WTC11 (cell line): ENCODE data around the gene EIF4E.

Source experiments
- CREM ChIP-seq: sonication (generic); formaldehyde crosslinking; IDR thresholded peaks from 2 replicates; pipeline ENCODE4 v1.8.1; 2022; ENCODE audit warnings: mild to moderate bottlenecking, missing genetic modification reagents, moderate library complexity
- CTCF ChIP-seq: fragments of 200-600 bp; IDR thresholded peaks from 2 replicates; pipeline ENCODE4 v1.8.0; 2022; ENCODE audit warnings: antibody characterized with exemption
- E2F4 ChIP-seq: sonication (generic); formaldehyde crosslinking; IDR thresholded peaks from 2 replicates; pipeline ENCODE4 v1.8.1; 2022; ENCODE audit warnings: low read depth, mild to moderate bottlenecking, moderate library complexity, missing genetic modification reagents, borderline replicate concordance
- ELF4 ChIP-seq: sonication (generic); formaldehyde crosslinking; IDR thresholded peaks from 2 replicates; pipeline ENCODE4 v1.8.1; 2022; ENCODE audit warnings: low read depth, mild to moderate bottlenecking, moderate library complexity, missing genetic modification reagents
- ESRRA ChIP-seq: sonication (generic); formaldehyde crosslinking; IDR thresholded peaks from 2 replicates; pipeline ENCODE4 v1.8.1; 2022; ENCODE audit warnings: mild to moderate bottlenecking, missing genetic modification reagents, borderline replicate concordance
- MAX ChIP-seq: sonication (generic); formaldehyde crosslinking; IDR thresholded peaks from 2 replicates; pipeline ENCODE4 v1.8.0; 2022; ENCODE audit warnings: mild to moderate bottlenecking, missing genetic modification reagents
- TP53 ChIP-seq: sonication (generic); formaldehyde crosslinking; IDR thresholded peaks from 2 replicates; pipeline ENCODE4 v1.8.1; 2023; ENCODE audit warnings: mild to moderate bottlenecking, missing genetic modification reagents
- ZNF281 ChIP-seq: sonication (generic); formaldehyde crosslinking; IDR thresholded peaks from 2 replicates; pipeline ENCODE4 v1.8.0; 2023; ENCODE audit warnings: mild to moderate bottlenecking, missing genetic modification reagents
- ZNF416 ChIP-seq: fragments of 250-450 bp; sonication (Bioruptor Pico); IDR thresholded peaks from 2 replicates; pipeline ENCODE4 v1.9.0; 2021; ENCODE audit warnings: mild to moderate bottlenecking, inconsistent platforms
- TF ChIP-seq, protein P1 (sequence below): sonication (generic); formaldehyde crosslinking; IDR thresholded peaks from 2 replicates; pipeline ENCODE4 v1.8.1; 2023; ENCODE audit warnings: mild to moderate bottlenecking, missing genetic modification reagents, borderline replicate concordance

DNA sequence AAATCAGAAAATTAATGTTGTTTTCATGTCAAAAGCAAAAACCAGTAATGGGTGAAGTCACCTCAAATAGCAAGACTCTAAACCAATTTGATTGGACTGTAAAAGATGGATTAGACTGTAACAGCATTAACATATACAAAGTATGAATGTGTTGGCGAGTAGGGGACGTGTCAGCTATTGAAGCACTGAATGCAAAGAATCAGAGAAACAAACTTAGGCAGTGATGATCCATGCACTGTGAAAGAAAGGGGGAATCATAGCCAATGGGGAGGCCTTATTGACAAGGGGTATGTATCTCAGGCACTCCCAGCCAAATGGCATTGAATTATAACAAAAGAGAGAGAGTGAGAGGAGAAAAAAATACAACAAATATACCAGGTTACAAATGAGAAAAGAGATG is 30.5 kb upstream of the EIF4E start:
- TF ChIP-seq ZNF281 (CRISPR knock-in tag) (no peak), CTCF (no peak), ZNF416 (no peak), MAX (CRISPR knock-in tag) (no peak), CREM (CRISPR knock-in tag) (no peak), ELF4 (CRISPR knock-in tag) (no peak), E2F4 (no peak), ESRRA (CRISPR knock-in tag) (no peak), TP53 (no peak)
- TF ChIP-seq, protein P1, sequence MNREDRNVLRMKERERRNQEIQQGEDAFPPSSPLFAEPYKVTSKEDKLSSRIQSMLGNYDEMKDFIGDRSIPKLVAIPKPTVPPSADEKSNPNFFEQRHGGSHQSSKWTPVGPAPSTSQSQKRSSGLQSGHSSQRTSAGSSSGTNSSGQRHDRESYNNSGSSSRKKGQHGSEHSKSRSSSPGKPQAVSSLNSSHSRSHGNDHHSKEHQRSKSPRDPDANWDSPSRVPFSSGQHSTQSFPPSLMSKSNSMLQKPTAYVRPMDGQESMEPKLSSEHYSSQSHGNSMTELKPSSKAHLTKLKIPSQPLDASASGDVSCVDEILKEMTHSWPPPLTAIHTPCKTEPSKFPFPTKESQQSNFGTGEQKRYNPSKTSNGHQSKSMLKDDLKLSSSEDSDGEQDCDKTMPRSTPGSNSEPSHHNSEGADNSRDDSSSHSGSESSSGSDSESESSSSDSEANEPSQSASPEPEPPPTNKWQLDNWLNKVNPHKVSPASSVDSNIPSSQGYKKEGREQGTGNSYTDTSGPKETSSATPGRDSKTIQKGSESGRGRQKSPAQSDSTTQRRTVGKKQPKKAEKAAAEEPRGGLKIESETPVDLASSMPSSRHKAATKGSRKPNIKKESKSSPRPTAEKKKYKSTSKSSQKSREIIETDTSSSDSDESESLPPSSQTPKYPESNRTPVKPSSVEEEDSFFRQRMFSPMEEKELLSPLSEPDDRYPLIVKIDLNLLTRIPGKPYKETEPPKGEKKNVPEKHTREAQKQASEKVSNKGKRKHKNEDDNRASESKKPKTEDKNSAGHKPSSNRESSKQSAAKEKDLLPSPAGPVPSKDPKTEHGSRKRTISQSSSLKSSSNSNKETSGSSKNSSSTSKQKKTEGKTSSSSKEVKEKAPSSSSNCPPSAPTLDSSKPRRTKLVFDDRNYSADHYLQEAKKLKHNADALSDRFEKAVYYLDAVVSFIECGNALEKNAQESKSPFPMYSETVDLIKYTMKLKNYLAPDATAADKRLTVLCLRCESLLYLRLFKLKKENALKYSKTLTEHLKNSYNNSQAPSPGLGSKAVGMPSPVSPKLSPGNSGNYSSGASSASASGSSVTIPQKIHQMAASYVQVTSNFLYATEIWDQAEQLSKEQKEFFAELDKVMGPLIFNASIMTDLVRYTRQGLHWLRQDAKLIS (CRISPR knock-in tag): no peak
